UCSD-AML1 (cell line): Measurements from ENCODE around the gene MYMX.
A peak's percentile ranks its signal among the peaks of the same experiment; 100 is the strongest.

Experiments
- DNase-seq: peaks from one replicate; lab custom pipeline; 2025; ENCODE audit not compliant: unreplicated experiment; lab: John Stamatoyannopoulos, UW

The MYMX gene

DNA sequence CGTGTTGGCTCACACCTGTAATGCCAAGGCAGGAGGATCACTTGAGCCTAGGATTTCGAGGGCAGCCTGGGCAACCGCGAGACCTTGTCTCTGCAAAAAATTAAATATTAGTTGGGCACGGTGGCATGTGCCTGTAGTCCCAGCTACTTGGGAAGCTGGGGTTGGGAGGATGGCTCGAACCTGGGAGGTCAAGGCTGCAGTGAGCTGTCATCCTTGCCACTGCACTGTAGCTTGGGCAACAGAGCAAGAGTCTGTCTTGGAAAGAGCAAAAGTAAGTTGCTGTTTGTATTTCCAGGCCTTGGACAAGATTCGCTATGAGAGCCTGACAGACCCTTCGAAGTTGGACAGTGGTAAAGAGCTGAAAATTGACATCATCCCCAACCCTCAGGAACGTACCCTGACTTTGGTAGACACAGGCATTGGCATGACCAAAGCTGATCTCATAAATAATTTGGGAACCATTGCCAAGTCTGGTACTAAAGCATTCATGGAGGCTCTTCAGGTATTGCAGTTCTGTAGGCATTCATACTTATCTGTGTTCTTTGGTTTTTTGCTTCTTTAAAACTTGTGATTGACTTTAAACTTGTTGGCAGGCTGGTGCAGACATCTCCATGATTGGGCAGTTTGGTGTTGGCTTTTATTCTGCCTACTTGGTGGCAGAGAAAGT is 32.5 kb downstream of the MYMX start:
- DNase-seq: no peak

DNA sequence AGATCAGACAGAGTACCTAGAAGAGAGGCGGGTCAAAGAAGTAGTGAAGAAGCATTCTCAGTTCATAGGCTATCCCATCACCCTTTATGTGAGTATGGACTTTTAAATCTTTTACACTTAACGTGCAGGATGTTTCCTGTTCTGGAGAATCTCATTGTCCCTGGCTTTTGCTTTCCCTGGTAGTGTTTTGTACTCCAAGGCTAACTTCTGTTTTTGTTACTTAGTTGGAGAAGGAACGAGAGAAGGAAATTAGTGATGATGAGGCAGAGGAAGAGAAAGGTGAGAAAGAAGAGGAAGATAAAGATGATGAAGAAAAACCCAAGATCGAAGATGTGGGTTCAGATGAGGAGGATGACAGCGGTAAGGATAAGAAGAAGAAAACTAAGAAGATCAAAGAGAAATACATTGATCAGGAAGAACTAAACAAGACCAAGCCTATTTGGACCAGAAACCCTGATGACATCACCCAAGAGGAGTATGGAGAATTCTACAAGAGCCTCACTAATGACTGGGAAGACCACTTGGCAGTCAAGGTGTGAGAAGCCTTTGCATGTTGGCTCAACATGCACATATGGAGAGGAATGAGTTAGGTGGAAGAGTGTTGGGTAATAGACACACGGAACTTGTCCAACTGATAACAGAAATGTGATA is 33.5 kb downstream of the MYMX start:
- DNase-seq: no peak

DNA sequence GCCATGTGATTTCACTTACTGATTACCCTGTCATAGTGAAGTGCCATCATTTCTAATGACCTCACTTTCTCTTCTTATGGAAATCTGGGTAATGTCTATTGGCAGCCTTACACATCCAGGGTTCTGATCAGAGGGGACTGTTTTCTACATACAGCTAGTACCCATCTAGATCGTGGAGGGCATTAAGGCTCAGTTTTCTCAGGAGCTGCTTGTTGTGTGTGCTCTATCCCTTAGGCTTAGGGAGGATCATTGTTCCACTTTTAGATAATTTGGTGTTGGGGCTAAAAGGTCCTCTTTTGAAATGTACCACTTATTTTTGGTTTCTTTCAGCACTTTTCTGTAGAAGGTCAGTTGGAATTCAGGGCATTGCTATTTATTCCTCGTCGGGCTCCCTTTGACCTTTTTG is 34.0 kb downstream of the MYMX start:
- no peak for DNase-seq

DNA sequence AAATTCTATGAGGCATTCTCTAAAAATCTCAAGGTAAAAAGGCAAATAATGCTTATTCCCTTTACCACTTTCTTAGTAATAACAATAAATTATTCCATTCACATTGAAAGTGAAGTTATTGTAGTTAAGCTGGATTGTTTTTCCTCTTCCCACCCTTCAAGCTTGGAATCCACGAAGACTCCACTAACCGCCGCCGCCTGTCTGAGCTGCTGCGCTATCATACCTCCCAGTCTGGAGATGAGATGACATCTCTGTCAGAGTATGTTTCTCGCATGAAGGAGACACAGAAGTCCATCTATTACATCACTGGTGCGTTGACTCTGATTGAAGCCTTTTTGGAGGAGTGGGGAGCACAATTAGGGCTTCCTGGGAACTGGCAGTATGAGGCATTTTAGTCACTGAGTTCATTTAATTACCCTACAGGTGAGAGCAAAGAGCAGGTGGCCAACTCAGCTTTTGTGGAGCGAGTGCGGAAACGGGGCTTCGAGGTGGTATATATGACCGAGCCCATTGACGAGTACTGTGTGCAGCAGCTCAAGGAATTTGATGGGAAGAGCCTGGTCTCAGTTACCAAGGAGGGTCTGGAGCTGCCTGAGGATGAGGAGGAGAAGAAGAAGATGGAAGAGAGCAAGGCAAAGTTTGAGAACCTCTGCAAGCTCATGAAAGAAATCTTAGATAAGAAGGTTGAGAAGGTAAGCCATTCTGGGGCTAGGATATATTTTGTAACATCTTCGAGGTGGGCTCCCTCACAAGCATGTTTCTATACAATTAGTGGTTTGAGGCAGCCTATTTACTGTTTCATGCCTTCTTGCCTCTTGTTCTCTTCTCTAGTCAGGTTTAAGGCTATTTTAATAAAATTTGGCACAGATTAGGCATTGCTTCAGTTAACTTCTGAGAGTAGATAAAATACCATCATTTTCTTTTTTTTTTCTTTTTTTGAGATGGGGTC is 35.1 kb downstream of the MYMX start:
- DNase-seq: no peak

DNA sequence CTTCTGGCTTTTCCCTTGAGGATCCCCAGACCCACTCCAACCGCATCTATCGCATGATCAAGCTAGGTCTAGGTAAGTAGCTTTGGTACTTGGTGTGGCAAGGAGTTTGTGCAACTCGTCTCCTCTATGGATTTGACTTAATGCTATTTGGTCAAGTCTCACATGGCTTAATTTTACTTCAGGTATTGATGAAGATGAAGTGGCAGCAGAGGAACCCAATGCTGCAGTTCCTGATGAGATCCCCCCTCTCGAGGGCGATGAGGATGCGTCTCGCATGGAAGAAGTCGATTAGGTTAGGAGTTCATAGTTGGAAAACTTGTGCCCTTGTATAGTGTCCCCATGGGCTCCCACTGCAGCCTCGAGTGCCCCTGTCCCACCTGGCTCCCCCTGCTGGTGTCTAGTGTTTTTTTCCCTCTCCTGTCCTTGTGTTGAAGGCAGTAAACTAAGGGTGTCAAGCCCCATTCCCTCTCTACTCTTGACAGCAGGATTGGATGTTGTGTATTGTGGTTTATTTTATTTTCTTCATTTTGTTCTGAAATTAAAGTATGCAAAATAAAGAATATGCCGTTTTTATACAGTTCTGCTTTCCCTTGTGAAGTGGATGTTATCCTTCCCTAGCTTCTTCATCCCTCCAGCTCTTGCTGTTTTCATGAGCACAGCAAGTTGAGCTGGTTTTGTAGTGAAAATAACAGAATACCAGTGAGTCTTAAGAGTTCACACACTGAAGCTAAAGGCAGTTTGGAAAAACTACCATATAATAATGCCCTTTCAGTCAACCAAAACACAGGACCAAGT is 36.8 kb downstream of the MYMX start:
- peak; percentile 45 for DNase-seq

DNA sequence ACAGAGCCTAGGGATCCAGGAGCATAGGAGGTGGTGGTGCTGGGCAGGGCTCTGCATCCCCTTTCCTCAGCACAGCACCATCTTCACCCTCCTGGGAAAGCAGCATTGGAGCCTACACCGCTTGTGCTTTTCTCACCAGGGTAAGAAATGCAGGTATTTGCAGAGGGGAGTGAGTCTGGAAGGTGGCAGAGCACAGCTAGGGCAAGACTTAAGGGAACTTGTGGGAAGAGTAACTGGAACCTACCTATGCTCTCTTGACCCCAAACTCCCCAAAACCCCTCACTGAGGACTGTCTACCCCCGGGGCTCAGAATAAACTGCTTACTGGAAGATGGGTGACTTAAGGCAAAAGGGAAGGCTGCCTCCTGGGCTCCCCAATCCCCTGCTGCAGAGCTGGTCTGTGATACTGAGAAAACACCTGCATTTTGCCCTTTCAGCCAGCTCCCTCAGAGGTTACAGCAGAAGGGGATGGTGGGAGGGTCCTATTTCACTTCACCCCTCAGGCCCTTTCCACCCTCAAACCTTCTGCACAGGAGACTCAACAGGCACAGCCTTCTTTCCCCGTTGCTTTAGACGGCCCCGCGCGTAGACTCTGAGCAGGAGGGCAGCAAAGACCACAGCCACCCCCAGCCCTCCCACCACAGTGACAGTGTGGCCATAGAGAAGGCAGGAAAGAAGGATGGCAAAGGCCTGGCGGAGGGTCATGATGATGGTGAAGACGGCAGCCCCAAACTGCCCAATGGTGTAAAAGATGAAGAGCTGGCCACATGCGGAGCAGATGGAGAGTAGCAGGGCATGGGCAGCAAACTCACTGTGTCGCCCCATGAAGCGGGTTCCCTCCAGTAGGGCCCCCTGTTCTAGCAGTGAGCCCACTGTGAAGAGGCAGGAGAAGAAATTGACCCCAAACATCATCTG is 37.7 kb downstream of the MYMX start:
- no peak for DNase-seq

DNA sequence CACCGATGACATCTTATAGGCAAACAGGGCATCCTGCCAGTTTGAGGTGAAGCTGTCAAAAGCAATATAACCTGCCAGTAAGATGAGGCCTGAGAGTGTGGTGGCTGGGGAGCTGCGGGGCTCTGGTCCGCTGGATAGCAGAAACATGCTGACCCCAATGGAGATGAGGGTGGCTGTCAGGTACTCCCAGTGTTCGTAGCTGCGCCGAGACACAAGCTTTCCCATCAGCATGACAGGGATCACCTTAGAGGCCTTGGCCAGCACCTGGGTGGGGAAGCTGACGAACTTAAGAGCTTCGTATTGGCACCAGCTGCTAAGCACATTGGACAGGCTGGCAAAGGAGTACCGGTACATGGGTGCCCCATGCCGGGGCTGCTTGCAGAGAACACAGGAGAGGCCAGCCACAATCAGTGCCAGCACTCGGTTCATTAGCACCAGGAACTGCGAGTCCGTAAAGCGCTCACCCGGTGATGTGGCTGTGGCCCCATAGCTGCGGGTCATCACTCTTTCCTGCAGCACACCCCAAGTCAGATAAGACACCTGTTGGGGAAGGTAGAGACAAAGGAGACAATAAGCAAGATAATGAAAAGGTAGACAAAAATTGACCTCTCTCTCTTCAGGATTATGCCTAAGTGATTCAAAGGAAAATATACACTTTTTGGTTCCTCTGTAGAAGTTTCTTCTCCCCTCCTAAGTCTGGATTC is 38.5 kb downstream of the MYMX start:
- DNase-seq: no peak

DNA sequence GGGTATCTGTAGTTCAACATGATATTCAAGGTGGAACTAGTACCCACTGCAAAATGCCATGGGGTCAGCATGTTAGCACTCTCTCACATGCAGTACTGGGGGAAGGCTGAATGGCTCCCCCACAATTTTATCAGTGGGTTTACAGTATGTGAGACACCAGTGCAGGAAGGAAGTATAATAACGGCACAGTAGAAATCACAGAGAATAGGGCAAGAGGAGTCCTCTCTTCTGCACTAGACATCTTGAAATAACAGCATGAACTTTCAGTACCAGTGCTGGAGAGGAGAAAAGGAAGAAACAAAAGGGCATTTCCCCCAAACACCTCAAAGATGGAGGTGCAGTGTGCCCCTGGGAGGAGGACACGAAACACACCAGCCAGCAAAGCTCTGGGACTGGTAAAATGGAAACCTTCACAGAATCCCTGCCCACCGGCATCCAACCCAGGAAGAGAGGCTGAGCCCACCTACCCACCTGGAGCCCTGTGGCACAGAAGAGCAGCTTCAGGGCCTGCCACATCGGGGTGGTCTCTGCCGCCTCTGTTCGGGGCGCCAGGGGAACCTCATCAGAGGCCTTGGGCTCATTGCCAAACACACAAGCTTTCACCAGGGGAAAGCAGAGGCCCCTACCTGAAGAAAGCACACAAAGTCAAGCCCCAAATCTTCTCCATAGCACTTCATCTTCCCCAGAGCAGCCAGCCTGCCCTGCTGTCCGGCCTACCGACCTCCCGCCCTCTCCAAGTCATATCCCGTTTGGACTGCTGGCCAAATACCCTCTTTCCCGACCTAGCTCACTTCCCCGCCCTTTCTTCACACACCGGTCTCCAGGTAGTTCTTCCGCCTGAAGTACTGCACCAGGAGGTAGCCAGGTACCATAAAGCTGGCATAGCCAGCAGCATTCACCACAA is 39.4 kb downstream of the MYMX start:
- DNase-seq: no peak

DNA sequence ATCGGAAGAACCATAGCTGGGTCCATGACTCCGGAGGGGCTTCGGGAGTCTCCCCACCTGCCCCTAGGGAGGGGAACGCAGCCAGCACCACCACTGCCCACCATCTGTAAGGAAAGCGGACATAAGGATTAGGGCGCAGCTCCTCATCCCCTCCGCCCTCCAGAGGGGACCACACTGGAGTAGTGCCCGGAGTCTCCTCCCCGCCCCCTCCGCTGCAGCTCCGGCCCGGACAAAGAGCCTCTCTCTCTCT is 40.0 kb downstream of the MYMX start:
- DNase-seq: no peak

DNA sequence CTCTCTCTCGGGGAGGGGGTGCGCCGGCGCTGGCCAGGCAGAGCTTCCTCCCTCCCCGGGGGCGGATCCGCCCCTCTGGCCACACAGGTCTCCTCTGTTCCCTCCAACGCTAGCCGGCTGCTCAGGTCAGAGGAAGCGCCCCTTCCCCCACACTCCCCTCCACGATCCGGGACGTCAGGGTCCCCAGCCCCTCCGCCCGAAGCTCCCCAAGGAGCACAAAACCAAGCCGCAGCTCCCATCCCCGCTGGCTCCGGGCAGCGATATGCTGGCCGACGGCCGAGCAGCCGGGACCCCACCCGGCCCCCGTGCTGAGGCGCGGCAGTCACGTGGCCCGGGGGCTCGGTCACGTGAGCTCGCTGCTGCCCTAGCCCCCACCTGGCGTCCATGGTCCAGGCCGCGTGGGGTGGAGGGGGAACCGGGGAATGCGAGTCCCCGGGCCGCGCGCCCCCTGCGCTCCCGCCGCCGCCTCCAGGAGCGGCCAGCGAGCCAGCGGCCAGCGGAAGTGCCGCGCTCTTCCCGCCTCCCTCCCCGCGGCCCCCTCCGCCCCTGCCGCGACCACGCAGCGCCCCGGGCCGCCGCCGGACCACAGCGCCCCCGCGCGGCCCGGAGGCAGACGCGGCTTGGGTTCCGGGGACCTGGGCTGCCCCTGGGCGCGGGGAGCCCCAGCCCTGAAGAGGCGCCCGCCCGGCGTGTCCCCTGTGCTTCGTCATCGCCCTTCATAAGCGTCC is 40.5 kb downstream of the MYMX start, which contains the start of gene SLC35B2:
Gene SLC35B2, minus strand, starts transcription at position 504 of the 728 bp plus-strand sequence. Its CDS starts 118 bp downstream, at position 386.
- DNase-seq: peak; percentile 78

DNA sequence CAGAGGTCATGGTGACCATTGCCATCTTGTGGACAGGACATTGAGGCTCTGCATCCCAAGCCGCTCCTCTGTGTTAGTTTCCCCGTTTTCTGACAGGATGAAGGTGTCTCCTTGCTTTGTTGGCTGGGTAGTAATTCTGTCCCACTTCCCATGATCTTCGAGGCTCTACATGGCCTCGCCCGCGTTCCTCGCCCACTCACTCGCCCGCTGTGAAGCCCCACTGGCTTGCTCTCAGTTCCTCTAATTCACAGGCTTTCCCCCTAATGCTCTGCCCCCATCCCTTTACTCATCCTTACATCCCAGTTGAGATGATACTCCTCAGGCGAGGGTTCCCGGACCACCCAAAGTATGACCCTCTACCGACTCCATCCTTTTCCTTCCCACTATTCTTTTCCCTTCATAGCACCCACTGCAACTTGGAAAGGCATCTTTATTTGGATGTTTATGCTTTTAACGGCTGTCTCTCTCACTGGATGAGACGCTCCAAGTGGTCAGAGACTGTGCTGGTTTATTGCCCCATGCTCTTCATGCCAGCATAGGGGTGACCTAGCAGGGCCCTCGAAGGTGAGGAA is 41.1 kb downstream of the MYMX start:
- DNase-seq: no peak

DNA sequence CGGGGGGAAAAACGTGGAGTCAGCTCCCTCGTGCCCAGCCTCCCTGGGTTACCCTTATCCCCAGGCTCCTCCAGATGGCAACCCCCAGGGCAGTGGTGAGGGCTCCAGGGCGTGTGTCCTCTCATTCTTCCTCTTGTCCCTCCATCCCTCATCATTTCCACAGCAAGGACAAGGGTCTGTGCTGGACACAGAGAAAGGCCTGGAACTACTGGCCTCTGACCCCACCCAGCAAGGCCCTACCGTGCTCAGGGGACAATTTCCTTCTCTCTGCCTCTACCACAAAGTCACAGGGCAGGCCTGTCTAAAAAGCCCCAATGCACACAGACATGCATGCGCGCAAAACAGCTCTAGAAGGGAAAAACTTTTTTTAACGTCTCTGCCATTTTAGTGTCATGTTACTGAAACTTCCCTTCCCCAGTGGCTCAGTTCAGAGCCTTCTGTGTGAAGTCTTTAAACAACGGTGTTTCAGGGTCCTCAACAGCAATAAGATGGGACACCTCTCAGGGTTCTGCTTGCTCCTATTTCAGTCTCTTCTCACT is 41.7 kb downstream of the MYMX start:
- DNase-seq: no peak

DNA sequence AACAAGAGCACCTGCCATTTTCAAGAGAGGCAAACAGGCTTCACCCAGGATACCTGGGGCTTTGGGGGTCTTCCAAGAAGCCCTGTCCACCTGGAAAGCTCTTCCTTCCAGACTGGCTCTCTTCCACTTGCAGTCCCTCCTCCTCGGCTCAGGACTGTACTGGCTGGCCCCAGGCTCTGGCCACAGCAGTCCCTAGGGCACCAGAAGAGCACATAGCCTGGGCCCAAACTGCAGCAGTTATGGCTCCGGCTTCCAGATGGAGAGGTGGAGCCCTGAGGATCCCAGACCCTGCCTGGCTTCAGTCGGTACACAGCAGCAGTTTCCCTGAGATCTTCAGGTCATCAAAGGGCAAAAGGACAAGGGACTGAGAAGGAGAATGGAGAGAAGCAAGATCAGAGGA is 42.2 kb downstream of the MYMX start:
- no peak for DNase-seq

DNA sequence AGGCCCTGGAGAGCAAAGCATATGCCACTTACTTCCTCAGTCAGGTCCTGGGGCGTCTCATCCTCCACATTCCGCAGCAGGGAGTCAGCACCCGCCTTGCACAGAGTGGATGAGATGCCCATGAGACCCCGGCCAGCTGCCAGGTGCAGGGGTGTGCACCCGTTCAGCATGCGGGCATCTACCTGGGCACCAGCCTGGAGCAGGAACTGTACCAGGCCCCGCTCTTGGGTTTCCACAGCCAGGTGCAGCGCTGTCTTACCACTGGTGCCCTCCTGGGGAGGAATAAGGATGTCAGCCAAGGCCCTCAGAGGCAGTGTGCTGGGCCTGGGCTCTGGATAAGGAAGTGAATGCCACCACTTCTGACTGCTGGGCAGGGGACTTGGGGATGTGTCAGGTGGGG is 43.3 kb downstream of the MYMX start:
- no peak for DNase-seq

DNA sequence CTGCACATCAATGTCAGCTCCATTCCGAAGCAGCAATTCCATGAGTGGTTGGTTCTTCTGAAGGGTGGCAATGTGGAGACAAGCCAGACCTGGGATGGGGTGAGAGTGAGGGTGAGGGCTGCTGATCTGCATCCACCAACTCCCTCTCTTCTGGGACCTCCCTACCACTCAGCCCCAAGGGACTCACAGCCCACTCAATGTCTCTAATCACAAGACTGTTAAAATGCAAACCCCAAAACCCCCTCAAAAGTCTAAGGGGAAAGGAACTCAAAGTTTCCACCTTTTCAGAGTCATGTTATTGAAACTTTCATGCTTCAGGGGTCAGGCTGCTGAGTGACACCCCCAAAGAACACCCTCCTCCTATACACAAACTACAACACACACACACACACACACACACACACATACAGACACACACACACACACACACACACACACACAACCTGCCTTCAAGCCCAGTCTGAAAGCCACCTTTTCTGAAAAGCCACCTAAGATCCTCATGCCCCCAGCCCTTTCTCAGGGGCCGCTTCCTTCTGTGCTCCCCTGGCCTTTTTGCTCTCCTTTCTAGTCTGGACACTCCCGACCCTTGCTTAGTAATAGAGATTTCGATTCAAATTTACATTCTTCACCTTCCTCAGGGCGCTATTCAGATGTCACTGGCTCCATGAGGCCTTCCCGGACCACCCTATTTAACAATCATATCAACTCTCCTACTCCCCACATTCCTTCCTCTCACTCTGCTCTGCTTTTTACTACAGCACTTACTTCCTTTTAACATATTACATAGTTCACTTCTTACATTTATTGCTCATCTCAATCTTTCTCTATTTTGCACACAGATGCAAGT is 43.9 kb downstream of the MYMX start:
- DNase-seq: no peak

DNA sequence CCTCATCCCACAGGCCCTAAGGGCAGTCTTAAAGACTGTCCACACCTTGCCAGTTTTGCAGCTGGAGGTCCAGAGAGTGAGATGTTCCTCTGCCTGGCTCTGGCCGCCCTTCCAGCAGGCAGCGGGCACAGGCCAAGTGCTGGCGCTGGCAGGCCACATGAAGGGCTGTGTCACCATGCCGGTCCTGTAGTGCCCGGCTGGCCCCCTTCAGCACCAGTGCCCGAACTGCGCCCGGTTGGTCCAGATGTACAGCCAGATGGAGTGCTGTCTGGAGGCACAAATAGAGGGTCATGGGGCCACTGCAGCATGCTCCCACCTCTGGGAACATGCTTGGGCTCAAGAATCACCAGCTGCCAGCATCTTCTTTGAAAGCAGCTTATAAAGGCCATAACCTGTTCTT is 44.9 kb downstream of the MYMX start:
- DNase-seq: no peak
